GM08714 (cell line): ENCODE measurements around the gene TANK.
"Not testable (repeated sequence)": the region's sequence is repeated elsewhere in the genome, so short reads cannot be mapped to it uniquely, and the experiment has no call there.

Source experiments
- H3K4me3 ChIP-seq: fragments of 200-500 bp; sonication (Bioruptor generic); 2 replicates; pipeline ENCODE4 v1.5.1; 2014; ENCODE audit warnings: mild to moderate bottlenecking, low read length, inconsistent platforms
- ZNF274 ChIP-seq: IDR thresholded peaks from 2 replicates; pipeline ENCODE4 v1.6.1; 2012; ENCODE audit warnings: mild to moderate bottlenecking, low read depth, low read length

TANK gene

DNA sequence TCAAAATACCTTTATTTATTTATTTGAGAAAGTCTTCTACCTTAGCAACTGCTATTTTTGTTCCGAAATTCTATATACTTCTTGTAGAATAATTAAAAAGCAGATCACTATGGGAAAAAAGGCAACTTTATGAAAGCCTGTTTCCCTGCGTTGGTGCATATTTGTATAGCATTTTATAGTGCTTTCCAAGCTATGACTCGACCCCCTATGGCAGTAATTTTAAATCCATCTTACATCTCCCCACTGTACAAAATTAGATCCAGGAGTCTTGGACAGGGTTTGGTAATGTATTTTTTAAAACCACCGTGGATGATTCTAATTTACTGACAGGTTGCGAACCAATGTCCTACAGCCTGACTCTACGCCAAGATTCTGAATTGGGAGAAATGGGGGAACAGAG lies 10.1 kb downstream of the TANK start:
- no peak for TF ChIP-seq ZNF274
- no peak overlapping the region for H3K4me3 ChIP-seq

GRCh38 chr2:161170958-161171932 lies 11.0 kb downstream of the TANK start:
- TF ChIP-seq ZNF274, result no peak
- no peak overlapping the region; the same call in 1 of the 2 replicates for H3K4me3 ChIP-seq

DNA sequence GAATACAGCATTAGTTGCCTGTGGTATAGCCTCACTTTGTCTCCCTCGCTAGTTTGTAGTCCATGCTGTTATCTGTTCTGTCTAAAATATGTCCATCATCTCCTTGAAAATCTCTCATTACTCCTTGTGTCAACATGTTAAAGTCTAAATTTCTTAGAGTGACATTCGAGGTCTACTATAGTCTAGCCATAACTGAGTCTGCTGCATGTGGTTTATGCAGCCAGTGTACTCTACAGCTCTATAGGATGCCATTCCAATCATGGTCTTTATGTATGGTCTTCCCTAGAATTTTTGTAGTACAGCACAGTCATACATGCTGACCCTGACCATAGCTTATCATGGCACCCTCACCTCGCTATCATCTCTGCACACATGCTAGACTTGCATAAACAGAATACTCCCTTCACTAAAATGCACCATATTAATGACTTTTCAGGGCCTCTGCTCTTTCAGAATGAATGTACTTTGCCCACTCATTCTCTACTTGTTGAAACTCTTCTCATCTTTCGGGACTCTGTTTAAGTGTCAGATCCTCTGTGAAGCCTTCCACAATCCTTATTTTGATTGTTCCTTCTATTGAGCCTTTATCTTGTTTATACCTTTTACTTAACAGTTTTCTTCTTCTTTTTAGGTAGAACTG lies 12.8 kb downstream of the TANK start:
- H3K4me3 ChIP-seq, result no peak overlapping the region
- TF ChIP-seq ZNF274, result no peak

DNA sequence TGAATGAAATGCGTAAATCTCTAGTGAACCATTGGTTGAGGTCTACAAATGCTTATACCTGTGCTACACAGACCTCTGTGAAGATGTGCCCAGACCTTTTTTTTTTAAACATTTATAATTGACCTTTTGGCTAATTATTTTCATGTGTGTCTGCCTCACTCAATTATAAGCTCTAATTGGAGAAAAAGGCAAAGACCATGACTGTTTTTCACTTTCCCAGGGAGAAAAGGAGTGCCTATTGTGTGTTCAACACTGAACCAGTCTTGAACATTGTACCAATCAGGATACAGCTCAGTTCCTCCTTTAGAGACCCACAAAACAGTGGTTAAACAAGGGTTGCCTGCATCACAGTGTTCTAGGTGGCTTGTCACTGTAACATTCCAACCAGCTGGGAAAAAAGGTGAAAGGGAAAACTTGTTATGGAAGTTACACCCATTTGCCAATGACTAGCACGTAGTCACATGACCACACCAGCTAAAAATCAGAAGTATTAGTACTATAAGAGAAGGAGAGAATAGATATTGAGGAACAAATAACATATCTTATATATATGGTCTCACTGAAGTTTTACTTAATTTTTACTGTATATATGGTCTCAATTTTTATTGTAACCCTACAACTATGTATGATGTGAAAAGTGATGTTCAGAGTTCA lies 13.4 kb downstream of the TANK start:
- H3K4me3 ChIP-seq, result no peak overlapping the region
- TF ChIP-seq ZNF274, result no peak

DNA sequence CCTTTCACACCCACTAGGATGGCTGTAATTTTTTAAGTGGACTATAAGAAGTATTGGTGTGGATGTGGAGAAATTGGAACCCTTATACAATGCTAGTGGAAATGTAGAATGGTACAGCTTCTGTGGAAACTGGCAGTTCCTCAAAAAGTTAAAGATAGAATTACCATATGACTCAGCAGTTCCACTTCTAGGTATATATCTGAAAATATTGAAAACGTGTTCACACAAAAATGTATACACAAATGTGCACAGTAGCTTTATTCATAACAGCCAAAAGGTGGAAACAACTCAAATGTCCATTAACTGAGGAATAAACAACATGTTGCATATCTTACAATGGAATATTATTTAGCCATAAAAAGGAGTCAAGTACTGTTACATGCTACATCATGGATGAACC lies 17.7 kb downstream of the TANK start:
- H3K4me3 ChIP-seq, result no peak overlapping the region
- no peak for TF ChIP-seq ZNF274

GRCh38 chr2:161178756-161179155 lies 18.5 kb downstream of the TANK start:
- TF ChIP-seq ZNF274, result no peak
- H3K4me3 ChIP-seq, result no peak overlapping the region

DNA sequence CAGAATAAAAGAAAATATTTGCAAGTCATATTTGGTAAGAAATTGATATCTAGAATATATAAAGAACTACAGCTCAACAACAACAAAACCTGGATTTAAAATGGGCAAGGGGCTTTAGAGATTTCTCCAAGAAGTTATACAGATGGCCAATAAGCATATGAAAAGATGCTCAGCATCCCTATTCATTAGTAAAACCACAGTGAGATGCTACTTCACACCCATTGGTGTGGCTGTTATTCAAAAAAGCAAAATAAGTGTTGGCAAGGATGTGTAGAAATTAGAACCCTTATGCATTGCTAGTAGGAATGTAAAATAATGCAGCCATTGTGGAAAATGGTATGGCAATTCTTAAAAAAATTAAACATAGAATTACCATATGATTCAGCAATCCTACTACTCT lies 29.8 kb downstream of the TANK start:
- TF ChIP-seq ZNF274, result no peak

DNA sequence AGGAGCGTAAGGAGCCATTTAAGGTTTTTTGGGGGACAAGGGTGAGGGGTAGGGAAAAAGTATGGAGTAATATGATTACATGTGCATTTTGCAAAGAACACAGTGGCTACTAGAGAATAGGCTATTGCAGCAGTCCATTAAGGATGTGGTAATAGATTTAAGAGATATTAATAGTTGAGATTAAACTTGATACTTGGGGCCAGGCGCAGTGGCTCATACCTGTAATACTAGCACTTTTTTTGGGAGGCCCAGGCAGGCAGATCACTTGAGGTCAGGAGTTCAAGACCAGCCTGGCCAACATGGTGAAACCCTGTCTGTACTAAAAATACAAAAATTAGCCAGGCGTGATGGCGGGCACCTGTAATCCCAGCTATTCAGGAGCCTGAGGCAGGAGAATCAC lies 35.4 kb downstream of the TANK start:
- not testable (repeated sequence) for H3K4me3 ChIP-seq

More for the DNA sequence above, 29.8 kb downstream of the TANK start:
- H3K4me3 ChIP-seq, result no peak overlapping the region

- no peak overlapping the region for H3K4me3 ChIP-seq
Observed at GRCh38 chr2:161199912-161200701, 39.9 kb downstream of the TANK start.

DNA sequence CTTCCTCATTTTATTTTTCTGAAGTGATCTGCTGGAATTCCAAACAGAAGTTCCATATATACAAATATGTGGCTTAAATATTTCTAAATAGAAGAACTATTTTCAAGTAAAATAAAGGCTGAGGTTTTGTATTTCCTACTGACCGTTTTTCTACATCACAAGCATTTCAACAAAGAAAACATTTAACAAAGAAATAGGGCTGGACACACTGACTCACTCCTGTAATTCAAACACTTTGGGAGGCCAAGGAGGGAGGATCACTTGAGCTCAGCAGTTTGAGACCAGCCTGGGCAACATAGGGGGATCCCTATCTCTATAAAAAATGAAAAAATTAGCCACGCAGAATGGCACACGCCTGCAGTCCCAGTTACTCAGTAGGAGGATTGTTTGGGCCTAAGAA lies 44.6 kb downstream of the TANK start:
- no peak overlapping the region for H3K4me3 ChIP-seq

More at GRCh38 chr2:161199912-161200701, 39.9 kb downstream of the TANK start:
- no peak for TF ChIP-seq ZNF274

GRCh38 chr2:161206471-161207032 lies 46.3 kb downstream of the TANK start:
- H3K4me3 ChIP-seq, result no peak overlapping the region
- TF ChIP-seq ZNF274, result no peak

More for the DNA sequence above, 44.6 kb downstream of the TANK start:
- no peak for TF ChIP-seq ZNF274

DNA sequence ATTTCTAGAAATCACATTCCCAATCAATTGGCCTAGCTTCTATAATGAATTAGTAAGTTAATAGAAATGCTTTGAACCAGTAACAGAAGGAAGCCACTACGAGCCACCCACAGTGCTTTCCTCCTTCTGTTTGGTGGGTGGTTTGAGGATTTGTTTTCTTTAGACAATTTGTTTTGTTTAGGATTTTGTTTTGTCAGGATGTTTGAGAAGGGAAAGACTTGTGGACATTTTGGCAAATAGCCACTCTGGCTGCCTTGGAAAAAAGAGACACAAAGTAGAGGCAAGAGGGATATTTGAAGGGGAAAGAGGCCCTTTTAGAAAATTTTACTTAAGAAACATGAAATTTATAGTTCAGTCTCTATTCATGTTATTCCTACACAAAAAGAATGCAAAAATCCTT lies 47.7 kb downstream of the TANK start:
- no peak overlapping the region for H3K4me3 ChIP-seq
- TF ChIP-seq ZNF274, result no peak

DNA sequence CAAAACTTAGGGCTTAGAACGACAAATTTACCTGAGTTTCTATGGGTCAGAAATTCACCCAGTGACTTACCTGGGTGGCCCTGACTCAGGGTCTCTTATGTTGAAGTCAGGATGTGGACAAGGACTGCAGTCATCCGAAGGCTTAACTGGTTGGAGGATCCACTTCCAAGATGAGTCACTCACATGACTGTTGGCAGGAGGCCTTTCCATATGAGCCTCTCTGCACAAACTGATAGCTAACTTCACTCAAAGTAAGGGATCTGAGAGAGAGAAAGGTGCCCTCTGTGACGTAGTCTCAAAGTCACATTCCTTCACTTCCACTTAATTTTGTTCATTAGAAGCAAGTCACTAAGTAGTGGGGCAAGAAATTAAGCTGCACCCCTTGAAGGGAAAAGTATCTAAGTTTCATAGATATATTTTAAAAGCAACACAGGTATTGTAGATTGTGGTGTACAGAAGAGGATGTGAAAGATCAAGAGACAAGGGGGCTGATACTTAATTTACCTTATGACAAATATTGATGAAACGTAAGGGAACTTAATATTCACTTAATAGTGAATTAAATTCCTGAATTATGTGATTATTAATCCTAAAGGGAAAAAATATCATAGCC lies 48.4 kb downstream of the TANK start:
- no peak for TF ChIP-seq ZNF274
- no peak overlapping the region for H3K4me3 ChIP-seq

DNA sequence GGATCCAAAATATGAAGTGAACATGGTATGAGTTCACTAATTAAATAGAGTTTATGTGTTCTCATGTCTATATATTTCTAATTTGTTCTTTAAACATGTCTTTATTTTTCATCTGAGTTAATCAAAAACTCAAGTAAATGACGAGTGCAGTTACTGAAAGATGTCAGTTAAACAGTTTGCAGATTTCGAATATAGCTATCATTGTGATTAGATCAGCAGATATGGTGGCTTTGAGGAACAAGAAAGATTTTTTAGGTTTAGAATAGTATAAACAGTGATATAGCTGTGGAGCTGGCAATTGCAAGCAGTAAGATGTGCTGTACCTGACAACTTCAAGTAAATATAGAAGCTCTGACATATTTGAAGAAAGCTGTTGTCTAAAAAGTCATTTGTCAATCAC lies 49.7 kb downstream of the TANK start:
- TF ChIP-seq ZNF274, result no peak
- no peak overlapping the region for H3K4me3 ChIP-seq
